Endothelial cell of umbilical vein (primary cell): Measurements from ENCODE around the gene LRIG1.

Experiments used
- CTCF ChIP-seq, 2 donors: IDR thresholded peaks; 1 replicate in 1 of 2; 2 replicates in 1 of 2; pipeline ENCODE4 v1.5.1; 2011; ENCODE audit warnings: low read length in 2 of 2, mild to moderate bottlenecking in 2 of 2, moderate library complexity in 2 of 2, control low read depth in 1 of 2, inconsistent platforms in 1 of 2, low read depth in 1 of 2; ENCODE audit not compliant: insufficient read depth in 1 of 2; ENCODE audit errors: extremely low read depth in 1 of 2
- EZH2 ChIP-seq: IDR thresholded peaks from 2 replicates; pipeline ENCODE4 v1.6.1; 2012; ENCODE audit warnings: borderline replicate concordance, low read depth, mild to moderate bottlenecking, moderate library complexity, low read length, inconsistent platforms; ENCODE audit not compliant: severe bottlenecking
- FOS ChIP-seq: IDR thresholded peaks from 2 replicates; pipeline ENCODE4 v1.6.1; 2011; ENCODE audit warnings: mild to moderate bottlenecking, low read length, moderate library complexity, borderline replicate concordance; ENCODE audit not compliant: insufficient read depth
- POLR2A ChIP-seq: IDR thresholded peaks from 2 replicates; pipeline ENCODE4 v1.6.1; 2012; ENCODE audit warnings: low read depth, mild to moderate bottlenecking, control low read depth, low read length
- POLR2AphosphoS5 ChIP-seq: IDR thresholded peaks from 2 replicates; pipeline ENCODE4 v1.6.1; 2012; ENCODE audit warnings: low read depth, mild to moderate bottlenecking, control low read depth, low read length, moderate library complexity; ENCODE audit not compliant: insufficient read depth
- TF ChIP-seq, protein P1 (sequence below): IDR thresholded peaks from 2 replicates; pipeline ENCODE4 v1.6.1; 2011; ENCODE audit not compliant: insufficient read depth, insufficient read length

GRCh38 chr3:66475386-66476020 is 25.3 kb downstream of the LRIG1 start:
- TF ChIP-seq CTCF (IDR thresholded peaks at IDR 0.05; ENCODE audit: extremely low read depth in 1 of 2, insufficient read depth in 1 of 2, low read depth in 1 of 2, low read length in 2 of 2) (no peak), POLR2A (no peak), EZH2 (no peak), POLR2AphosphoS5 (no peak), FOS (no peak)
- TF ChIP-seq, protein P1, sequence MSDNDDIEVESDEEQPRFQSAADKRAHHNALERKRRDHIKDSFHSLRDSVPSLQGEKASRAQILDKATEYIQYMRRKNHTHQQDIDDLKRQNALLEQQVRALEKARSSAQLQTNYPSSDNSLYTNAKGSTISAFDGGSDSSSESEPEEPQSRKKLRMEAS, result no peak
